GM19395 (cell line): ENCODE results near the gene ATG13.

Source experiments
- ATAC-seq: cut with Tn5 transposase; IDR thresholded peaks from one replicate; pipeline ENCODE4 v1.9.1; 2021; ENCODE audit warnings: mild to moderate bottlenecking, moderate library complexity; ENCODE audit not compliant: unreplicated experiment

Gene ATG13

DNA sequence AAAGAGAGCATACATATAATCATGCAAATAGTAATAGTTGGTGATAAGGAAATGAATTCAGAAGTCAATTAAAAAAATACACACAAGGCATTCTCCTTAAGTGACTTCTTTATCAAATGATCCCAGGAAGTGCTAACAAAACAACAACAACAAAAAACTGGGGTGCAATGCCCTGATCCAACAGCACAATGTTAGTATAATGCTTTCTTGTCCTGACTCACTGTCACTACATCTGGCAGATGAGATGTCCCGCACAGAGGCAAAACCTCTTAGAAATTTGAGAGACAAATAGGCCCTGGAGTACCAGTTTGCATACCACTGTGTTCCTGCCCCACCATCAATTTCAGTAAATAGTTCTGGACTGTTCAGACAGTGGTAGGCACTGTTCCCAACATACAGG lies 12.6 kb upstream of the ATG13 start:
- ATAC-seq, result no peak

DNA sequence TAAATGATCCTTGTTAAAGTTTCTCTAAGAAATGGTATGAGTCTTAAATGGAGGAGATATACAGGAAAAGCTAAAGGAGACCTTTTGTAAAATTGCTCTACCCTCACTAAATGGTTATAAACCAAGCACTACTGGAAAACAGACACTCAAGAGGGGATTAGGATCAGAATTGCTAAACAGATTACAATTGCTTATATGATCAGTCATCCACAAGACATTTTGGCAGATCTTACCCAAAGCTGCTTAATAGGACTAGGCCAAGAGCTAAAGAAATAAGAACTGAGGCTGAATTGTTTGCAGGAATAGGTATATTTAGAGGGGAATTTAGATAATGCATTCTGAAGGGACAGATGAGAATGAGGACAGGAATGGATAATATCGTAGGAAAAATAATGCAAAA lies 9.8 kb upstream of the ATG13 start:
- ATAC-seq, result no peak

DNA sequence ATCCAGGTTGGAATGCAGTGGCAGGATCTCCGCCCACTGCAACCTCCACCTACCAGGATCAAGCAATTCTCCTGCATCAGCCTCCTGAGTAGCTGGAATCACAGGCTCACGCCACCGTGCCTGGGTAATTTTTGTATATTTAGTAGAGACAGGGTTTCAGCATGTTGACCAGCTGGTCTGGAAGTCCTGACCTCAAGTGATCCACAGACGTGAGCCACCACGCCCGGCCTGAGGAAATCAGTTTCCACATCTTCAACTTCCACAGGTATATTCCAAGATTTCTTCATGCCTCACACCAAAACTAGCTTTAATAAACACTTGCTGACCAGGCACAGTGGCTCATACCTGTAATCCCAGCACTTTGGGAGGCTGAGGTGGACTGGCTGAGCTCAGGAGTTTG lies 8.0 kb upstream of the ATG13 start:
- ATAC-seq, result no peak

DNA sequence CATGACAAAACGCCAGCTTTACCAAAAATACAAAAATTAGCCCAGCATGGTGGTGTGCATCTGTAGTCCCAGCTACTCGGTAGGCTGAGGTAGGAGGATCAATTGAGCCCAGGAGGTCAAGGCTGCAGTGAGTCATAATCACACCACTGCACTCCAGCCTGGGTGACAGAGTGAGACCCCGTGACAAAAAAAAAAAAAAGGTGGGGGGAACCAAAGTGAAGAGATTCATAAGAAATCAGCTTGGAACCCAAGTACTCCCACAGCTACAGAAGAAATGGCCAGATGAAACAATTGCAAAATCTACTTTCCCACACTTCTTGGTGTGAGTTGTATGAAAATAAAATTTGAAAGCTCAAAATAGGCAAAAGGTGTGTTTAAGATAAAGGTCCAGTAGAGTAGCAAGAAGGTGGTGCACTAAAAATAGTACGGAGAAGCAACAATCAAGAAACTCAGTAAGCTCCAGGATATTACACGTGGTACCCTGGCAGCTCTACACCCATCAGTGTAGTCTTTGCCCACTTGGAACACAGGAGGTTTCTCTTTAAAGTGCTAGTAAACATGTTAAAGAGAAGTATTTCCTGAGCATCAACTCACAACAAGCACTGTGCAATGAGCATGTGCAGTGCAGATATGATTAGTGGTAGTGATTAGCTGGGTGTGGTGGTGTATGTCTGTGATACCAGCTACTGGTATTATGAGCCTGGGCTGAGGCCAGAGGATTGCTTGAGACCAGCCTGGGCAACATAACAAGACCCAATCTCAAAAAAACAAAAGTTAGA lies 5.6 kb upstream of the ATG13 start:
- ATAC-seq, result no peak

DNA sequence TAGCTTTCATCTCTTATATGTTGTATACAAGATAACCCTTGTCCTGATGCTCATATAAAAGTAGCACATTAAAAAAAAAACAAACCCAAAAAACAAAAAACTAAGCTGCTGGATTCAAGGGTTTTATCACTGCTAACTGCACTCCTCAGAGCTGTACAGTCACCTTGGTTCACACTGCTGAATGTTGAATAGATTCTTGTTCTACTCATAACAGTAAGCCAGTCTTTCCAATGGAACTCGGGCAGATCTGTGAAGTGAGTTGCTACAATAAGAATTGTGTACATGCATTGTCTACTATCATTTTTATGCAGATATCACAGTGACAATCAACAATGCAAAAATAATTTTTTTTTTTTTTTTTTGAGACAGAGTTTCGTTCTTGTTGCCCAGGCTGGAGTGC lies 5.0 kb upstream of the ATG13 start:
- ATAC-seq, result no peak

DNA sequence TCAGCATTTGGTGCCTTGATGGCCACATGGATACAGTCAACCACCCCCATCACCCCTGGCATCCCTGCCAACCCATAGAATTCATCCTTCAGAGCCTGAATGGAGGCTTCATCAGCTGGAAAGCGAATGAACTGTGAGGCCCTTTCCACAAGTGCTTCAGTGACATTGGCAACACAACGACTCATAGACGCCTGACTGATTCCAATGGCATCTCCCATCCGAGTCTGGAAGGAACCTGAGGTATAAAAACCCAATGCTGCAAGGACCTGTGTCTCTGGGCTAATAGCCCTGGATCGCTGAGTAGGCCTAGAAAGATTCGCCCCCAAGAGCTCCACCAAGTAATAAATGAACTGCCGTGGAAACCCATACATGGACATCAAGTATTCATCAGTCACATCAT lies 1.6 kb upstream of the ATG13 start:
- ATAC-seq, result no peak

DNA sequence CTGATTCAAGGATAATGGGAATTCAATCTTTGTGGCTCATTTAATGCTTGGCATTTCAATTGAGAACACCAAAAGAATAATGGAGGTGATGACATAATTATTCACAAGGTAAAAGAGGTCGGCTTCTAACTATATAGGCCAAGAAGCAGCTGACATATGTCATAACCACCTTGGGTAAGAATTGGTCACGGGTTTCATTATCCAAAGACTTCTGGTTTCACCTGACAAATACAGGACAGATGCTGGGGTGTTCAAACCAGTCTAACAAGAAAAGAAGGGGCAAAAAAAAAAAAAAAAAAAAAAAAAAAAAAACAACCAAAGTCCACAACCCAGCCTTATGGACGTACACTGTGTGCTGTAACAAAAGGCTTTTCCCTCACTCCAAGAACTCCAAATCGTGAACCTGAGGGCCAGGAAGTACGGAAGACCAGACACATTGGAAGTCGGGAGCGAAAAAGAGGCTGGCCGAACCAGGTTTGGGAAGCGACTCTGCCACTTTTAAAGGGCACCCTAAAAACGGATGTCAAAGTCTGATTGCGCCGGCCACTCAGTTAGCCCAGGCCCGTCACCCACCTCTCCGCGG lies 711 bp upstream of the ATG13 start:
- peak; percentile 2 for ATAC-seq

DNA sequence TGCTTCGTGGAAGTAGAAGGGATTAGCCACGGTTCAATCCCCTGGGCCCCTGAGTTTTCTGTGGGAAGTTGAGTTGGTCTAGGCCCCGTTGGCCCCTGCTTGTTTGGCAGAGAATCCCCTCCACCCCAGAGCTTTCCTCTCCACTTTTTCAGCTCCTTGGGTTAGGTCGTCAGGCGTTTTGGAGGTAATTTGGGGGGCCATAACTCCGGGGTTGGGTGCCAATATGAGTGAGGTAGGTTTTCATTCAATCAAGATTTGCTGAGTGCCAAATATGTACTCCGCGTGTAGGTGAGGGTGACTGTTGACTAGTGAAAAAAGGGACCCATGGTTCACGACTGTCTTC lies 590 bp downstream of the ATG13 start:
- ATAC-seq, result peak; percentile 6

DNA sequence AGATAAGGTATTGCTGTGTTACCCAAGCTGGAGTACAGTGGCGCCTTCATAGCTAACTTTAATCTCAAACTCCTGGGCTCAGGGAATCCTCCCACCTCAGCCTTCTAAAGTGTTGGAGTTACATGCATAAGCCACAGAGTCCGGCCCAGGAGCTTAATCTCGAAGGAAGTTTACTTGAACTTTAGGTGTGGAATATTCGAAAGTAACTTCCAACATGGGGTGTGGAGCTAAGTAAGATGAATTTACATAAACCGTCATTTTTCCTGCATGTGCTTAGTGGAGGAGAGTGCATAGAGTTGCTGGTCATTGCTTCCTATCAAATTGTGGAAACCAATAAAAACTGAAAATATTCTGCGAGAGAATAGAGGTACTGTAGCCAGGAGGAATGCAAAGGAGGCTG lies 1.5 kb downstream of the ATG13 start:
- no peak for ATAC-seq

DNA sequence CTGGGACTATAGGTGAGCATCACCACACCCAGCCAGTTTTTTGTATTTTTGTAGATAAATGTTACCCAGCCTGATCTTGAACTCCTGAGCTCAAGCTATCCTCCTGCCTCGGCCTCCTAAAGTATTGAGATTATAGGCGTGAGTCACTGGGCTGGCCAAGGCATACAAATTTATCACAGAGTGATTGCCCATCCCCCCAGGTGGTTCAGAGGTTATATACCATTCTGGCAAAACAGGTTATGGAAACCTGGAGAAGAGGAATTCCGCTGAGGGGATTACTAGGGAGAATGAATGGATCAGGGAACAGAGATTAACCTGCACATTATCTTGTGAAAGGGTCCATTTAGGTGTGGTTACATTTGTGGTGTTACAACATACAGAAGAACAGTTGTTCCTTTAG lies 8.1 kb downstream of the ATG13 start:
- ATAC-seq, result no peak

DNA sequence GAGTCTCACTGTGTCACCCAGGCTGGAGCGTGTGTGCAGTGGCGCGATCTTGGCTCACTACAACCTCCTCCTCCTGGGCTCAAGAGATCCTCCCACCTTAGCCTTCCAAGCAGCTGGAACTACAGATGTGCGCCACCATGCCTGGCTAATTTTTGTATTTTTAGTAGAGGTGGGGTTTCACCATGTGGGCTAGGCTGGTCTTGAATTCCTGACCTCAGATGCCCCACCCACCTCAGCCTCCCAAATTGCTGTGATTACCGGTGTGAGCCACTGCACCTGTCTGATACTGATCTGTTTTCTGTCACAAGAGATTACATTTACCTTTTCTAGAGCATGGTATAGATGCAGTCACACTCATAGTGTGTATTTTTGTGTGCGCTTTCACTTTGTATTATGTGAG lies 11.6 kb downstream of the ATG13 start:
- ATAC-seq, result no peak

DNA sequence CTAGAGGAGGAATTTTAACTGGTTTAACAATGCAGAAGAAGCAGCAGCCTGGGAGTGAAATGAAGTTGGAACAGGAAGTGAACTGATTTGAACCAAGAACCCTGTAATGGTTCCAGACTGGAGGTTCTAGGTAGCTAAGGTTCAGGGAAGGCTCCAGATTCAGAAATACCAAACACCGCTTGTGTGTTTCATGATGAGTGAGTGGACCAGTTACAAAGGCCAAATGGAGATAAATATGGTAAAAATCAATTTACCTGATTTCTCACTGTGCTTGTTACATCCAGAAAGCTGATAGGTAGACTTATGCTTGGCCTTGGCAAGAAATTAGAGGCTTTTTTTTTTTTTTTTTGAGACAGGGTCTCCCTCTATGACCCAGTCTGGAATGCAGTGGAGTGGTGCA lies 12.9 kb downstream of the ATG13 start:
- ATAC-seq, result no peak

DNA sequence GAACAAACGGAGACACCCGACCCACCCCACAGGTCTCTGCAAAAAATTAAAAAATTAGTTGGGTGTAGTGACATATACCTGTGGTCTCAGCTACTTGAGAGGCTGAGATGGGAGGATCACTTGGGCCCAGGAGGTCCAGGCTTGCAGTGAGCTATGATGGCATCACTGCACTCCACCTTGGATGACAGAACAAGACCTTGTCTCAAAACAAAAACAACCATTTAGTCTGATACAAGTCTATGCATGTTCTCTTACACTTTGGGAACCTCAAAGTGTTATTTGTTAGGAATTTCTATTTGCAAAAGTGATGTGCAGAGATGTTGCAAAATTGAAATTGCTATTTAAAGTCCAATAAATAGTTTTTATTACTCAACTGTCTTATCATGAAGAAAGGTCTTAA lies 14.3 kb downstream of the ATG13 start:
- no peak for ATAC-seq

DNA sequence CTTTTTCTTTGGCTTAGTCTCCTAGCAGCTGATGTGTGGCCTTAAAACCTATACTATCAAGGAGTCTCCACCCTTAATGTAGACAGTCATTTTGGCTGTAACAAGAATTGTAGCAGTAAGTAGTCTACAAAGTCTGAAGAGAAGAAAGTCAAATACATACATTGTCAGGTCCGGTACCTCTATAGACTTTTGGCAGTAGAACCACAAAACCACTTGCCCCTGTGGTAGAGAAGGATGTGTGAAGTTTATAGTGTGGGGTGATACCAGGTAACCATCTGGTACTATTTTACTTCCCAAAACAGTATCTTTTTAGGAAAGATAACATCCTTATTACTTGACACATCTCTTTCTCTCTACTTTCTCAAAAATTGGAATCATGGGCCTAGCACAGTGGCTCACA lies 15.1 kb downstream of the ATG13 start:
- ATAC-seq, result no peak

DNA sequence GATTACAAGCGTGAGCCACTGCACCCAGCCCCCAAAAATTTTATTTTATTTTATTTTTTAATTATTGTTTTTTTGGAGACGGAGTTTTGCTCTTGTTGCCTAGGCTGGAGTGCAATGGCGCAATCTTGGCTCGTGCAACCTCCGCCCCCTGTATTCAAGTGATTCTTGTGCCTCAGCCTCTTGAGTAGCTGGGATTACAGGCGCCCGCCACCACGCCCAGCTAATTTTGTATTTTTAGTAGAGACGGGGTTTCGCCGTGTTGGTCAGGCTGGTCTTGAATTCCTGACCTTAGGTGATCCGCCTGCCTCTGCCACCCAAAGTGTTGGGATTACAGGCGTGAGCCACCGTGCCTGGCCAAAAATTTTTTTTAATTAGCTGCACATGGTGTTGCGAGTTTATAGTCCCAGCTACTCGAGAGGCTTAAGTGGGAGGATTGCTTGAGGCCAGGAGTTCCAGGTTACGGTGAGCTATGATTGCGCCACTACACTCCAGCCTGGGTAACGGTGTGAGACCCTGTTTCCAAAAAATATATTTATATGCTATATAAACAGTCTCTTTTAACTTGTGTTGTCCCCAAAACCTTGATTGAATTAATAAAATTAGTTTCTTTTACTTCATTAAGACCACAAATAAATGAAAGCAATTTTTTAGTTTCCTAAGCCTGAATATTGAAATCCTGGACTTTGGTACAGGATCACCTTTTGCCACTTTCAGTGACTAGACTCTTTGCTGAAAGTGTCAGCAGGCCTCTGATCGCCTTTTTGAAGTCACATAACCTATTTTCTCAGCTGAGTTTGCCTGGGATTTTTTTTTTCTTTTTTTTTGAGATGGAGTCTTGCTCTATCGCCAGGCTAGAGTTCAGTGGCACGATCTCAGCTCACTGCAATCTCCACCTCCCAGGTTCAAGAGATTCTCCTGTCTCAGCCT lies 16.2 kb downstream of the ATG13 start:
- ATAC-seq, result no peak

DNA sequence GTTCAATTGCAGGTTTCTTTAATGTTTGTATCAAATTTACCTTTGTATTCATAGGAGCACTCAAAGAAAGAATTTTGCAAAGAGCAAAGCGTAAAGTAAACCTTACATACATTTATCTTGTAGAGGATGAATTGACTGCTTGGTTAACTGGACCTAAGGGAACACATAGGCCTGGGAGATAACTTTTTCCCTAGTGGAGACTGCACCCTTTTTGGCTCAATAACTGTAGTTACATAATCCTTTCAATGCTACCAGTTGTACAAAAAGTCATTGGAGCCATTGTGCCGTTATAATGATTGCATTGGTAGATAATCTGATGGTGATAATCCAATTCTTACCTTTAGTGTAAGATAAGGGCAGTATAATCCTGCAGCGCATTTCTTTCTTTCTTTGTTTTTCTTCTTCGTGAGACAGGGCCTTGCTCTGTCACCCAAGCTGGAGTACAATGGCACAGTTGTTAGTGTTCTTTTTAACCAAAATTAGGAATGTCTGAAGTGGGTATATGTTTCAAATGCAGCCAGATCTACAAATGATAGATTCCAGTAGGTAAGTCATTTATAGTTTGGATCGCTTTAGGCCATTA lies 18.3 kb downstream of the ATG13 start:
- ATAC-seq, result no peak

DNA sequence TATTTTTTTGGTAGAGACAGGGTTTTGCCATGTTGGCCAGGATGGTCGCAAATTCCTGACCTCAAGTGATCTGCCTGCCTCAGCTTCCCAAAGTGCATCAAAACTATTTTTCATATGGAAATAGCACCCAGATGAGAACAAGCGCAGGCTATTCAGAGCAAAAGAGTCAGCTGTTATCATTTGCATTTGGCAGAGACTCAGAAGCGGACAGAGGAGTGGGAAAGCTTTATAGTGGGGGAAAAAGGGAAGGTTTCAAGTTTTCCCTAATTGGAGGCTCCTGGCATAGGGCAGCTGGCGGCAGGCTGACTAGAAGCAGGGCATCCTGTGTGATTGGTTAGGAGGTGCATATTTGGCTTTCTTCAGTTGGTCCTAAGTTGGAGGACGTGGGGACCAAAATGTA lies 20.2 kb downstream of the ATG13 start:
- ATAC-seq, result no peak

DNA sequence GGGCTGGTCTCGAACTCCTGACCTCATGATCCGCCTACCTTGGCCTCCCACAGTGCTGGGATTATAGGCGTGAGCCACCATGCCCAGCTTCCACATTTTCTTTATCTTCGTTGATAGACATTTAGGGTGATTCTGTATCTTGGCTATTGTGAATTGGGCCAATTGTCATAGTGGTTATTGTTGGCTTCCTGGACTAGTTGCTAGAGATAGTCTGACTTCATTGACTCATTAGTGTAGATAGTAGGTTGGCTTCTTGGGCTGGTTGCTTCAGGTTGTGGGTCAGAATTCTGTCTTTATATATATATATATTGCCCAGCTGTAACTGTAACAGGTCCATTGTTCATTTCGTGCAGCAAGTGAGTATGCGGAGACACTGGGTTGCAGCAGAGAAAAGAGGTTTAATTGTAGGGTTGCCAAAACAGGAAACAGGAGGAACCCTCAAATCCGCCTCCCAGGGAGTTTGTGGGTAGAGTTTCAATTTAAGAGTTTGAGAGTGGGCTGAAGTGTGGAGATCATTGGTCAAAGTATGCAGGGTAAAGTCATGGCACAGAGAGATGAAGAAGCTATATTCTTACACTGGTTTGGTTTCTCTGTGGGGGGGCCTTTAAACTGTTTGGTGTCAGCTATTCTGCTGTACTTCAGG lies 22.0 kb downstream of the ATG13 start:
- ATAC-seq, result no peak

DNA sequence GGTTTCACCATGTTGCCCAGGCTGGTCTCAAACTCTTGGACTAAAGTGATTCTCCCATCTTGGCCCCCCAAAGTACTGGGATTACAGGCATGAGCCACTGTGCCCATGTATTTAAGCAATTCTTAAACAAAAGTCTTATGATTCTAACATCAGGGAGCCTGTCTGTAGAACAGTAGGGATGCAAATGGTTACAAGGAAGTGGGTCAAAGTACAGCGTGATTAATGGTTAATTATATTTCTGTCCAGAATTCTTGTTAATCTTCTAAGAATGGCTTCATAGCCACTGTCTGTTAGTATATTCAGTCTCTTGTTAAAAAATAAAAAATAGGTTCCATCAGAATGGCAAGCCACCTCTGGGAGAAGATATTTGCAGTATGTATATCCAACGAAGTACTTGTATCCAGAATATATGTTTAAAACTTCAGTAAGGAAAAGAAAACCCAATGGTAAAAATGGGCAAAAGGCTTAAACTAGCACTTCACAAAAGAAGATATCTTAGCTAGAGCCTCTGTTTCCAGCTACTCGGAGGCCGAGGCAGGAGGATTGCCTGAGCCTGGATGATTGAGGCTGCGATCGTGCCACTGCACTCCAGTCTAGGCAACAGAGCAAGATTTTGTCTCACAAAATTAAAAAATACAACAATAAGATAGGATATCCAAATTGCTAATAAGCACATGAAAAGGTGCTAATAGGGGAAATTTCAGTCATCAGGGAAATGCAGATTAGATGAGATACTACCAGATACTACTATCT lies 22.9 kb downstream of the ATG13 start:
- ATAC-seq, result no peak

DNA sequence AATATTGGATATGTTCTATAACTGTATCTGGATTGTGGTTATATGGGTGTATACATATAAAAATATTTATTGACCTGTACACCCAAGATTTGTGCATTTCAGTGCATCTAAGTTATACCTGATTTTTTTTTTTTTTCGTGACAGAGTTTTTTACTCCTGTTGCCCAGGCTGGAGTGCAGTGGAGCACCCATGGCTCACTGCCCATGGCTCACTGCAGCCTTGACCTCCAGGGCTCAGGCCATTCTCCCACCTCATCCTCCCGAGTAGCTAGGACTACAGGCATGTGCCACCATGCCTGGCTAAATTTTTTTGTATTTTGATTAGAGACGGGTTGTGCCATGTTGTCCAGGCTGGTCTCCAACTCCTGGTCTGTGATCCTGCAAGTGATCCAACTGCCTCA lies 24.3 kb downstream of the ATG13 start:
- no peak for ATAC-seq
